SK-N-MC (cell line): ENCODE results near the gene APP.

Experiments
- EZH2 ChIP-seq: fragments of 200-600 bp; sonication (generic); IDR thresholded peaks from one replicate; pipeline ENCODE4 v1.6.1; 2017; ENCODE audit warnings: antibody characterized with exemption
- FOXP2 ChIP-seq: optimal IDR thresholded peaks from 2 replicates; pipeline ENCODE3; 2011; ENCODE audit warnings: mild to moderate bottlenecking, moderate library complexity; ENCODE audit not compliant: insufficient read depth; ENCODE audit errors: extremely low read length, control extremely low read depth
- POLR2AphosphoS5 ChIP-seq: IDR thresholded peaks from 2 replicates; pipeline ENCODE4 v1.6.1; 2012; ENCODE audit warnings: mild to moderate bottlenecking, low read depth, low read length, borderline replicate concordance

GRCh38 chr21:26052057-26052456 is 118.5 kb downstream of the APP start:
- TF ChIP-seq EZH2 (no peak), POLR2AphosphoS5 (no peak), FOXP2 (no peak)
